ENCODE data around the gene TTLL6. TPM values are rescaled to one million over a fixed set of nuclear protein-coding genes. Genes with fewer than 3 reads are reported as not detected.

TTLL6 gene
- total and polyA plus RNA-seq, 9 of the 15 experiments (the other 6 are each of a cell fraction or from before 2014, with no cell fraction given), result 0.05 TPM; not detected in 8

GRCh38 chr17:48815311-48815710 lies 1.7 kb downstream of the TTLL6 start (continued):
- TF ChIP-seq GMEB1 (CRISPR knock-in tag; IDR thresholded peaks at IDR 0.05) (no peak), CLOCK (CRISPR knock-in tag; IDR thresholded peaks at IDR 0.05; ENCODE audit: borderline replicate concordance) (no peak), HES1 (IDR thresholded peaks at IDR 0.05; ENCODE audit: low read depth) (no peak), SRSF7 (optimal IDR thresholded peaks at IDR 0.05; ENCODE audit: low read depth, low read length) (no peak), RAD21 (CRISPR knock-in tag; conservative IDR thresholded peaks at IDR 0.05 in 1 of 2, IDR thresholded peaks at IDR 0.05 in 1 of 2) (no peak), CEBPZ (IDR thresholded peaks at IDR 0.05; ENCODE audit: borderline replicate concordance, low read depth, low read length) (no peak), HDAC3 (IDR thresholded peaks at IDR 0.05; ENCODE audit: borderline replicate concordance, partially characterized antibody) (no peak), EZH2 (IDR thresholded peaks at IDR 0.05; ENCODE audit: borderline replicate concordance, low read depth, low read length) (no peak), WHSC1 (IDR thresholded peaks at IDR 0.05; ENCODE audit: low read length) (no peak), ZNF407 (IDR thresholded peaks at IDR 0.05; ENCODE audit: low read depth) (no peak)
